DND-41 (cell line): Measurements from ENCODE around the gene PER2.
"Not testable (repeated sequence)": the region's sequence is repeated elsewhere in the genome, so short reads cannot be mapped to it uniquely, and the experiment has no call there.

Experiments
- CTCF ChIP-seq: IDR thresholded peaks from 2 replicates; pipeline ENCODE4 v1.5.1; 2012; ENCODE audit warnings: borderline replicate concordance, low read length, moderate library complexity, mild to moderate bottlenecking; ENCODE audit not compliant: poor library complexity, severe bottlenecking; ENCODE audit errors: extremely low read depth
- EZH2 ChIP-seq: IDR thresholded peaks from 3 replicates; pipeline ENCODE4 v1.6.1; 2012; ENCODE audit warnings: borderline replicate concordance, low read depth, mild to moderate bottlenecking, moderate library complexity, low read length, inconsistent platforms; ENCODE audit not compliant: severe bottlenecking

GRCh38 chr2:238271686-238272085, 16.7 kb downstream of the PER2 start:
- not testable (repeated sequence) for TF ChIP-seq CTCF, EZH2
